Activated gamma-delta T cell (primary cell): ENCODE measurements around the gene PANK2.
"Not testable (repeated sequence)": the region's sequence is repeated elsewhere in the genome, so short reads cannot be mapped to it uniquely, and the experiment has no call there.

ENCODE experiments used
- DNase-seq: peaks from one replicate; lab custom pipeline; 2025; lab: John Stamatoyannopoulos, UW

Gene PANK2

DNA sequence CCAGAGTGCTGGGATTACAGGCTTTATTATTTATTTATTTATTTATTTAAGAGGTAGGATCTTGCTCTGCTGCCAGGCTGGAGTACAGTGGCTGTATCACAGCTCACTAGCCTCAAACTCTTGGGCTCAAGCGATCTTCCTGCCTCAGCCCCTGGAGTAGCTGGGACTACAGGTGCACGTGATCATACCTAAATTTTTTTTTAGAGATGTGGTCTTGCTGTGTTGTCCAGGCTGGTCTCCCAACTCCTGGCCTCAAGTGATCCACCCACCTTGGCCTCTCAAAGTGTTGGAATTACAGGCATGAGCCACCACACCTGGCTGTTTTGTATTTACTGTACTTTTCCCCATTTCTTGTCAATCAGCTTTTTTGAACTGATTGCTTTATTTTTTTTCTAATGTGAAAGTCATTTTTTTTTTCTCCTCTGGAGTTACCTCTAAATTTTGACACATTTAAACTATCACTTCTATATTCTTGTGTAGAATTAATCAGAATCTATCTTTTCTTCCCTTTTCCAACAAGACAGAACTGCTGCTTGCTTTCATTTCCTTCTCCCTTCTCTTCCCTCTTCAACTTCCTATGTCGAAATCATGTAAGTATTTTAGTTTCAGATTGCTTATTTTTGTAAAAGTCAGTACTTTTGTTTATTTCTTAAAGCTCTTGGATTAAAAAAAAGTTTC lies 12.0 kb downstream of the PANK2 start:
- no peak for DNase-seq

DNA sequence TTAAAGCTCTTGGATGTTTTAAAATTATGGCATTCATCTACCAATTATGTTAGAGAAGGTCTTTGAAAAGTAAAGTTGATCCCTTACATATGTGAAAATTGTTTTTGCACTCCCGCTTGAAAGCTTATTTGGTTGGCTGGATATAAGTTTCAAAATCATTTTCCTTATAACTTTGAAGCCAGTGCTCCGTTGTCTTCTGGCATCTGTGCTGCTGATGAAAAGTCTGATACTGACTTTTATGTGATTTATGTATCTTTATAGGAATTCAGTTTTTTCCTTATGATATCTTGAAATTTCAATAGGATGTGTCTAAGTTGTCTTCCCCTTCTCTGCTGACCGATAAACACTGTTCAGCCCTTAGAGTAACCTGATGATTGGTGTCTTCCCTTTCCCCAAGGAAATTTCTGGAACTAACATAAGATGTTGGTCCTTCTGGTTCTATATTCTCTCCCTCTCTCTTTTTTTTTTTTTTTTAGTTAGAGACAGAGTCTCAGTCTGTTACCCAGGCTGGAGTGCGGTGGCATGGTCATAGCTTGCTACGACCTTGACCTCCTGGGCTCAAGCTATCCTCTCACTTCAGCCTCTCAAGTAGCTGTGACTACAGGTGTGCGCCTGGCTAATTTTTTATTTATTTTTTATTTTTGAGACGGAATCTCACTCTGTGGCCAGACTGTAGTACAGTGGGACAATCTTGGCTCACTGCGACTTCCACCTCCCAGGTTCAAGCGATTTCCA lies 12.7 kb downstream of the PANK2 start:
- DNase-seq: no peak

DNA sequence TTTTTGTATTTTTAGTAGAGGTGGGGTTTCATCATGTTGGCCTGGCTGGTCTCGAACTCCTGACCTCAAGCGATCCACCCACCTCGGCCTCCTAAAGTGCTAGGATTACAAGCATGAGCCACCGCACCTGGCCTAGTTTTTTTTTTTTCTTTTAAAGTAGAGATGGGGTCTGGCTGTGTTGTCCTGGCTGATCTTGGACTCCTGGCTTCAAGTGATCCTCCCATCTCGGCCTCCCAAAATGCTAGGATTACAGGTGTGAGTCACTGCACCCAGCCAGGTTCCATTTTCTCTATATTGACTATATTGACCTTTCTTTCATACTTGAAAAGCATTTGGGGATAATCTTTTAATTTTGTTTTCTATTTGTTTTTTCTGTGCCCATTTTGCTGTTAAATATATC lies 13.3 kb downstream of the PANK2 start:
- no peak for DNase-seq

DNA sequence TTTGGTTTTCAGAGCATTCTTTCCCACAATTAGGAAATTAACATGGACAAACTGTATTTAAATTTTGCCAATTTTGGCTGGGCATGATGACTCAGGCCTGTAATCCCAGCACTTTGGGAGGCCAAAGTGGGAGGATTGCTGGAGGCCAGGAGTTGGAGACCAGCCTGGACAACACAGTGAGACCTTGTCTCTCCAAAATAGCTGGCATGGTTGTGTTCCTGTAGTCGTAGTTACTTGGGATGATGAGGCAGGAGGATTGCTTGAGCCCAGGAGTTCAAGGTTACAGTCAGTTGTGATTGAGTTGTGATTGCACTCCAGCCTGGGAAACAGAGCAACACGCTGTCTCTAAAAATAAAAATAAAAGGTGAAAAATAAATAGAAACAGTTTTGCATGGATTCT lies 15.0 kb downstream of the PANK2 start:
- no peak for DNase-seq

DNA sequence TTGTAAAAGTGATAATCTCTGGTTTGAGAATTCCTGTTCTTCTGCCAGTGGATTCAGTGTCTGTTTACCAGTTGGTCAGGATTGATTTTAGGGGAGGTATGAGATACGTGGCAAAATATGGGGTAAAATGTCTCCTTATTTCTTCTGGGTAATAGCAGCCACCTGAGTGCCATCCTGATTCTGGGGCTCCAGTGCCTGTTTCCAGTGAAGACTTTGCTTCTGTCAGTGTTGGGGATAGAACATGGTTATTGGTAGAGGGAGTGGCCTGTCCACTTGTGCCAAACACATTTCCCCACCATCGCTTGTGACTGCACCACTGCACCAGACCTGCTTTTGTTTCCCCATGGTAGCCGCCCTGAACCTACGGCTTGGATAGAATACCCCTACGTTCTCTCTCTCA lies 15.7 kb downstream of the PANK2 start:
- DNase-seq: no peak

DNA sequence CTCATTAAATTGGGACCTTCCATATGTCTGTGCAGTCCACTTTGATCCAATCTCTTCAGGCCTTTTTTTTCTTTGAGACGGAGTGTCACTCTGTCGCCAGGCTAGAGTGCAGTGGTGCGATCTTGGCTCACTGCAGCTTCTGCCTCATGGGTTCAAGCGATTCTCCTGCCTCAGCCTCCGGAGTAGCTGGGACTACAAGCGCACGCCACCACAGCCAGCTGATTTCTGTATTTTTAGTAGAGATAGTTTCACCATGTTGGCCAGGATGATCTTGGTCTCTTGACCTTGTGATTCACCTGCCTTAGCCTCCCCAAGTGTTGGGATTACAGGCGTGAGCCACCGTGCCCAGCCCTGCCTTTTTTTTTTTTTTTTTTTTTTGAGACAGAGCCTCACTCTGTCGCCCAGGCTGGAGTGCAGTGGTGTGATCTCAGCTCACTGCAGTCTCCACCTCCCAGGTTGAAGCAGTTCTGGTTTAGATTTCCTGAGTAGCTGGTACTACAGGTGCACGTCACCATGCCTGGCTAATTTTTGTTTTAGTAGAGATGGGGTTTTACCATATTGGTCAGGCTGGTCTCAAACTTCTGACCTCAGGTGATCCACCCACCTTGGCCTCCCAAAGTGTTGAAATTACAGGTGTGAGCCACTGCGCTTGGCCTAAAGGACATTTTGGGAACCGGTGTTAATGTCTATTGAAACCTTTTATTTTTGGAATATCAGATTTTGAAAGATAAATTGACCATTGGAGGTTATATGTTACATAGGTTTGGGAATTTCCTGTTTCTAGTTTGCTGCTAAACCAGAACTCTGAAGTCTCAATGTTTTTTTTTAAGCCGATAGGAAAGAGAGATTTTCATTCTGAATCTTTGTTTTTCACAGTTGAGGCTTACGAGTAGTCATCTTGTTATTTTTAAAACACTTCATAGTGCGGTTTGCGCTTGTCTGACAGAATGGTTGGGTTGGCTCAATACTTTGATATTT lies 17.8 kb downstream of the PANK2 start:
- not testable (repeated sequence) for DNase-seq

DNA sequence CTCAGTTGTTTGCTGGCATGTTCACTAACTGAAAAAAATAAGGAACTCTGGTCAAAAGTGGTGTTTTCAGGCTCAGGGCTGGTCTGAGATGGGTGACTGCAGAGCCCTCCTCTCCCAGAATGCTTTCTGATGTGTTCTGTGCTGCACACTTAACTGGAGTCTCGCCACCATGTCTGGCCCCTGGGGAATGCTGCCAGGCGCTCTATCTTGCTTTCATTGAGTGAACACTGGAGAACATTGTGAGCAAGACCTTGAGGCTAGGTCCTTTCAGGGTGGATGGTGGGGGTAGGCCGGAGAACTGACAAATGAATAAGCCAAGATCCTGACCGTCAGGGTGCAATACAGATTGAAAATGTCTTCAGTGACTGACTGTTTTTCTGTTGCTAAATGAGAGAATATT lies 19.5 kb downstream of the PANK2 start:
- no peak for DNase-seq

DNA sequence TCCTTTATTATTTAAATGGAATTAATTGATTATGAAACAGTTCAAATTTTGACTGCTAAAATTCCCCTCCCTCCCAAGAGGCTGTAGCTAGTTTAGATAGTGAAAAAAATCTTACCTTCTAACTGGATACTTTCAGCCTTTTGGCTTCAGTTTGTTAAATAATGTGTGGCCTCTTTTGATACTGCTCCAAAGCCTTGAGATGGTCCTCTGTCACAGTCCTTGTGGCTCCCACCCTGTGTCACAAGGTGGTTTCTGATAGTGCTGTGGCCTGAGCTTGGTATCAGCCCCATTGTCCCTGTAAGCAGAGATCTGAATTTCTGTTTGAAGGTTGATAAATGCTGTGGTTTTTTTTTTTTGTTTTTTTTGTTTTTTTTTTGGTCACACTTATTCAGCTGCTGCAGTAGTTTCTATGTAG lies 20.8 kb downstream of the PANK2 start:
- DNase-seq: no peak

DNA sequence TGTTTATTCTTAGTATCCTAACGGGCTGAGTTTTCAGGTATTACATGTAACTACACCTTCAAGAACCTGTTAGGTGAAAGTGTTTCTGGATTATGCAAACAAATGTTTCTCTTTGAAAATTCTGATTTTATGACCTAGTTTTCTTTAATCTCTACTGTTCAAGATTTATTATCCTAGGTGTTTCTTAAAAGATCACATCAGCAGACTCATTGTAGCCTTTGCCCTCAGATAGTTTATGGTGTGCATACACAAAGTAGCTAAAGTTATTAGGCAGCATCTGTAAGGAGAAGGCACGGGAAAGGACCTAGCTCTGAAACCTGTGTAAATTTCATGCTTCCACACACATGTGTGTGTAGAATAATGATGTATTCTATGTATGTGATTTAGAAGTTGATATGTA lies 21.7 kb downstream of the PANK2 start:
- no peak for DNase-seq

DNA sequence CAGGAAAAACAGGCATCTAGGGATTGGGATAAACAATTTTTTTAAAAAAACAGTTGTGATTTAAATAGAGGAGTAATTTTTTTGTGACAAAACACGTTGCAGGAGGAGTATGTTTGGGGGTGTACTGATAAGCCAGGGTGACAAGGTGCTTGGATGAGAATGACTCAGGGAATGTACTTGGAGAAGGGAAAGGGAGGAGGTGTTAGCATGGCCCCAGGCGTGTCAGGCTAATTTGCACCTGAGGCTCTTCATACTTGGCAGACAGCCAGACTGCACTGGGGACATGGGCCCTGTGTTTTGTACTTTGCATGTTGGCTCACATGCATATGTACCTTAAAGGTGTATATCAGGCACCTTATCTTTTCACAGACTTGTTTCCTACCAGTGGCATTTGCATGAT lies 22.8 kb downstream of the PANK2 start:
- DNase-seq: no peak

DNA sequence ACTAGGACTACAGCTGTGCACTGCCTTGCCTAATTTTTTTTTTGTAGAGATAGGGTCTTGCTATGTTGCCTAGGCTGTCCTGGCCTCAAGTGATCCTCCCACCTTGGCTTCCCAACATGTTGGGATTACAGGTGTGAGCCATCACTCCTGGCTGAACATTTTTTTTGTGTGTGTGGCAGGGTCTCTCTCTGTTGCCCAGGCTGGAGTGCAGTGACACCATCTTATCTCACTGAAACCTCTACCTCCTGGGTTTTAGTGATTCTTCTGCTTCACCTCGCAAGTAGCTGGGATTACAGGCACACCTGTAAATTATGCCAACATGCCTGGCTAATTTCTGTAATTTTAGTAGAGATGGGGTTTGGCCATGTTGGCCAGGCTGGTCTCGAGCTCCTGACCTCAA lies 25.3 kb downstream of the PANK2 start:
- DNase-seq: no peak

DNA sequence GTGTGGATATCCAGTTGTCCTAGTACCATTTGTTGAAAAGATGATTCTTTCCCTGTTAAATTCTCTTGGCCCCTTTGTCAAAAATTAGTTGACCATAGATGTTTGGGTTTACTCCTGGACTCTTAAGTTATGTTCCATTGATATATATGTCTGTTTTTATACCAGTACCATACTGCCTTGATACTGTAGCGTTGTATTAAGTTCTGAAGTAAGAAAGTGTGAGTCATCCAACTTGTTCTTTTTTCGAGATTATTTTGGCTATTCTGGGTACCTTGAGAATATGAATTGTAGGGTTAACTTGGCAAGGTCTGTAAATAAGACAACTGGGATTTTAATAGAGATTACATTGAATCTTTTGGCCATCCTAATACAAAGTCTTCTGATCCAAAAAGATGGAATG lies 26.5 kb downstream of the PANK2 start:
- DNase-seq: no peak

DNA sequence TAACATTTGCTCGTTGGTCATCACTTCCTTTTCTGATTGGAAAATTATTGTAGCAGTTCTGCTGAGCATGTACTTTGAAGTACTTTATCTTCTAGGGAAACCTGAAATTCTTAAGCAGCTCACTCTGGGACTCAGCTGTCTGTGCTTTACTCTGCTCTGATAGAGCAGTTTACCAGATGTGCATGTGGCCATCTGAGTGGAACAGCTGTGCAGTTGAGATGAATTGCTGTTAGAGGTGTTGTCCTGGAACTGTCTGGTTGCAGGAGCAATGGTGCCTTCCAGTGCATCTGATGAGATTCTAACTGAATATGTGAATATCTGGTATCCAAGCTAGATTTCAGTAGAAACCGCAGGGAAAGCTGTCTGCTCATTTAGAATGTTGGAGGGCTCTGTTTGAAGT lies 27.2 kb downstream of the PANK2 start:
- DNase-seq: no peak

DNA sequence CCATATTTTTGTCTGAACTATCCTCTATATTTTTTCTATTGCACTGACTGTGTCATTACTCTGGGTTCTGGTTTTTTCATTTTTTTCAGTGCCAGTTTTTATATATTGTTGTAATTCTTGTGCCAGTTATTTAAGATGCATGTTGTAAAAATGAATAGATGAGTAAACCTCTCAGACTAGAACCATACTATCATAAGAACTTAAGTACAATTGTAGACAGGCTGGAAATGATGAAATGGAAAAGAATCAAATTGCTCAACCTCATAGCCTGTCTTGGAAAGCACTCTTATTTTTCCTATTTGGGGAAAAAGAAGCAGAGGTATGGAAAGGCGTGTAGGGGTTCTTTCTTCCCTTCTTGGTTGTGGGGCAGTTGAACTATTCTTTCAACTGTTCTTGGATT lies 30.2 kb downstream of the PANK2 start:
- DNase-seq: no peak

DNA sequence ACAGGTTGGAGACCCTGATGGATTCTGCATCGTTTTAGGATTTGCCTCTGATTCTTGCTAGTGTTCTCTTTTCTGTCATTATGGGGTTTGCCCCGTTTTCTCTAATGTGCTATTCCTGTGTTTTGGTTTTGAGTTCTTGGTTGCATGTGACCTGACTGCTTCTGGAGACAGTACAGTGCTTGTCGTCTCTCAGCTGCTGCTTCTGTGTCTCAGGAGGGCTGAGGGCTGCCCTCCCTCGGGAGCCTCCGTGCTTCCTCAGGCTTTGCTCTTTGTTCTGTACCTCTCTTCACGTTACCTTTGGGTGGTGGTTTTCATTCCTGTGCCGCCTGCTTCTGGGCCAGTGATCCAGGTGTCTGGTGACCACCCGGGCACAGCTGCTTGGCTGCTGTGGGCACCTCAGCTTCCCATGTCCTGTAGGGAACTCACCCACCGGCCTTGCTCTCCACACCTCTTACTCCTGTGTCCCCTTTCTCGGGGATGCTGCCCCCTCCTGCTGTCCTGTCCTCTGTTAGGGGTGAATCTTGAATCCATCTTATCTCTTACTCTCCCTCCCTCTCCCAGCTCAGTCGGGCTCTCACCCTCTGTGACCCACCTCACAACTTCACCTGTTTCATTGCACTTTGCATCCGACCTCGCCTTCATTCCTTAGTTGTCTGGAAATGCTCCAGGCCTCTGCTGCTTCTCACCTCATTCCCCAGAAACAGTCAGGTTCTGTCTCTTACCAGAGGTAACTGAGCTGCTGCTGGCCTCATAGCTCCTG lies 33.2 kb downstream of the PANK2 start:
- no peak for DNase-seq

DNA sequence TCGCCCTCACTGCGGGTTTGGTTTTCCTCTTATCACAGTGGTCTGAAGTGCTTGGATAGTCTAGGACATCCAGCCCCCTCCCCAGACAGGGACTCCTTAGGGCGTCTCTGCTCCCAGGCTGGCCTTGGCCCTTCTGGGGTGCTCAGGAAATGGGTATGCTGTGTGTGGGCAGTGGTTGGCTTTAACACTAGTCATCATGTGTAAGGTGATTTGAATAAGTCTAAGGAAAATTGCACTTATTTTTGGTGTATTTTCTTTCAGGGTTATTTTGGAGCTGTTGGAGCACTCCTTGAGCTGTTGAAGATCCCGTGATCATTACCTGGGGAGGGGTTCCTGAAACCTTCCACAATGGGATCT lies 33.8 kb downstream of the PANK2 start:
- no peak for DNase-seq

DNA sequence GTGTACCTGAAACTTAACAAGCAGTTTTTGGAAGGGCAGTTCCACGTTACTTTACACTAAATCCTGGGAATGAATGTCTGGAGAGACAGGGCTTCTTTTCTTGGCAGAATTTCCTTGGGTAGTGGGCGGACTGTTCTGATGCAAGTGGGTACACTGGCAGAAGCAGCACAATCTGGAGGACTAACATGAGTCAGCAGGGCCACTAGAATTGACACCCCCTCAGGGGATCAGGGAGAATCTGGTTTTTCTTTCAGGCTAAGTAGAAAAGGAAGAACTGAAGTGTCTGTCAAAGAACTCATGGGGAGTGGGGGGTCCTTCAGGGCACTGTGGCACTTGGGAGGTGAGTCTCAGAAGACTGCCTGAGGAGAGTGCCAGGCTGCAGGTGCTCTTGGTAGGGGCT lies 34.6 kb downstream of the PANK2 start:
- no peak for DNase-seq

DNA sequence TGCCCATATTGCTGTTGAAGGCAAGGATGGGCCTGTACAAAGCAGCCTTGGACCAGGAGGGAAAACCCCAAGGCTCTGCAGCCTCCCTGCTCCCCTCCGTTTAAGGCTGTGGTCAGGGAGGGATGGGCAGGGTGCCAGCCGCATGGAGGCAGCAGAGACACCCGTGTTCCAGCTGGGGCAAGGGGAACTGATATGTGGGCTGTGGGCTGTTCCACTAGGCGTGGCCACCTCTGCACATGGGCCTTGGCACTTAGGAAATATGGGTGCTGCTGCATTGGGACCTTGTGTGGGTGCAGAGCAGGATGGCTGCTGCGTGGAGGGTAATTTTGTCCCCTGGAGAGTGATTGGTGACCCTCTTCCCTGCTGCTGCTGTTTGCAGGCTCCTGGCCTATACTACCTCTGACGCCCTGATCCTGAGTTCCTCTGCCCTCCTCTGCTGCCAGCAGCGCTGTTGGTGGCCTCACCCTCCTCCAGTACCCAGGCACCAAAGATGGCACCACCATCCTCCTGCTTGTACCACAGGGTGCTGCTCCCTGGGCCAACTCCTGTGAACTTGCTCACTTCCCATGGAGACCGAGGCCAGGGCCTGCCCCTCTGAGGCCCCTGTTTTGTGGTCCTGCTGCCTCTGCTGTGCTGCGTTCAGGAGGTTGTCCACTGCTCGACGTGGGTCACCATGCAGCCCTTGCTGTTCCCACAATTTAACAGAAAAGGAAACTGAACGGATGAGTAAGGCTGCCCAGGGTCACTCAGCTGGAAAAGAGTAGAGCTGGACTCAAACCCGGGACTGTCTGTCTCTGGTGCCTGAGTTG lies 35.3 kb downstream of the PANK2 start:
- DNase-seq: no peak

DNA sequence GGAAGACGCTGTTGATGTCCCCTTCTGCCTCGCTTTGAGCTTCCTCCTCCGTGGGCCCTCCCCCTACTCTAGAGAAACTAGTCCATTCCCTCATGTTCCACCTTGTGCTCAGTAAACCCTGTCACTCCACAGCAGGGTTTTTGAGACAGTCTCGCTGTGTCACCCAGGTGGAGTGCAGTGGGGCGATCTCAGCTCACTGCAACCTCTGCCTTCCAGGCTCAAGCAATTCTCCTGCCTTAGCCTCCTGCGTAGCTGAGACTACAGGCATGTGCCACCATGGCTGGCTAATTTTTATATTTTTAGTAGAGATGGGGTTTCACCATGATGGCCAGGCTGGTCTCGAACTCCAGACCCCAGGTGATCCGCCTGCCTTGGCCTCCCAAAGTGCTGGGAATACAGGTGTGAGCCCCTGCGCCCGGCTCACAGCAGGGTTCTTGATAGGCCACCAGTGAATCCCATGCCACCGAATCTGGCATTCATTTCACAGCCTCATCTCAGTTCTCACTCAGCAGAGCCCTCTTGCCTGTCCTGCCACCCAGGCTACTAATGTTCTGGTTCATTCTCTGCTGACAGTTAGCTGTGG lies 36.0 kb downstream of the PANK2 start:
- no peak for DNase-seq

DNA sequence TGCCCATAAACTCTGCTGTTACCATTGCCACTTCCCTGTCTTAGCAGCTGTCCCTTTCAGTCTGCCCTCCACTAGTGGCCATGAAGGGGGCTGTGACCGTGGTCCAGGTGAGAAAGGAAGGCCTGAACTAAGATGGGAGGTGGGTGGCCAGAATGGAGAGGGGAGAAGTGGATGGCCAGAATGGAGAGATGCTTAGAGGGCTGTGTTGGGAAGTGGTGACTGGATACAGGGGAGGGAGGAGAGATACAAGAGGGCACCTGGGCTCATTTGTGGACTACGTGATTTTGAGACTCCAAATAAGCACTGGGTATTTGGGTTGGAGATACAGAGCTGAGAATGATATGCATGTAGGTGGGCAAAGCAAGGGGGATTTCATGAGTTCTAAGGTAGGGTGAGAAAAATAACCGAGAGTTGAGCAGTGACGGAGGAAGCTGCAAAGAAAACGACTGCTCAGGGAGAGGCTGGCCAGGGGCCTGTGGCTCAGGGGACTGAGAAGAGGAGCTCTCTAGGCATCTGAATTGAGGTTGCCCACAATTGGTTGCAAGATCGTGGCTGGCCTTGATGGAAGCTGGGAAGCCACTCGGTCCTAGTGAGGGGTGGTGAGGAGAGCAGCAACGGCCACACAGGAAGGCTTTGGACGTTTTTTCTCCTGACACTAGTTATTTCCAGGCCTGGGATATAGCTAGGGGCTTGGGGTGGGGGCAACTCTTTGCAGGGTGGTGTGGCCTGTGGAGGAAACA lies 36.9 kb downstream of the PANK2 start:
- no peak for DNase-seq
